HEK293 (cell line): ENCODE measurements around the gene SLC16A7.

ENCODE experiments used
- BCL6B ChIP-seq: fragments of 450-650 bp; formaldehyde crosslinking; IDR thresholded peaks from 2 replicates; pipeline ENCODE4 v1.5.1; 2017; ENCODE audit warnings: missing biosample characterization, missing genetic modification characterization
- EGR2 ChIP-seq: fragments of 450-650 bp; formaldehyde crosslinking; IDR thresholded peaks from 2 replicates; pipeline ENCODE4 v1.5.1; 2016; ENCODE audit warnings: low read depth, missing biosample characterization, missing genetic modification characterization
- ELK4 ChIP-seq: IDR thresholded peaks from 2 replicates; pipeline ENCODE4 v1.6.1; 2011; ENCODE audit warnings: mild to moderate bottlenecking, low read depth, low read length, borderline replicate concordance
- INSM2 ChIP-seq: fragments of 450-650 bp; formaldehyde crosslinking; IDR thresholded peaks from 2 replicates; pipeline ENCODE4 v1.5.1; 2016; ENCODE audit warnings: missing biosample characterization, missing genetic modification characterization
- KLF8 ChIP-seq: fragments of 450-650 bp; formaldehyde crosslinking; IDR thresholded peaks from 2 replicates; pipeline ENCODE4 v1.5.1; 2016; ENCODE audit warnings: missing biosample characterization, missing genetic modification characterization
- SP2 ChIP-seq: fragments of 450-650 bp; formaldehyde crosslinking; IDR thresholded peaks from 2 replicates; pipeline ENCODE4 v1.5.1; 2016; ENCODE audit warnings: missing biosample characterization, missing genetic modification characterization
- WT1 ChIP-seq: fragments of 450-650 bp; formaldehyde crosslinking; IDR thresholded peaks from 2 replicates; pipeline ENCODE4 v1.5.1; 2016; ENCODE audit warnings: missing biosample characterization, missing genetic modification characterization
- ZBTB20 ChIP-seq: fragments of 450-650 bp; formaldehyde crosslinking; IDR thresholded peaks from 2 replicates; pipeline ENCODE4 v1.5.1; 2016; ENCODE audit warnings: missing biosample characterization, missing genetic modification characterization
- ZBTB48 ChIP-seq: fragments of 450-650 bp; formaldehyde crosslinking; IDR thresholded peaks from 2 replicates; pipeline ENCODE4 v1.5.1; 2016; ENCODE audit warnings: missing biosample characterization, missing genetic modification characterization
- ZFHX2 ChIP-seq: fragments of 450-650 bp; formaldehyde crosslinking; conservative IDR thresholded peaks from 2 replicates; pipeline ENCODE4 v1.5.1; 2016; ENCODE audit warnings: missing biosample characterization, missing genetic modification characterization
- ZNF121 ChIP-seq: fragments of 450-650 bp; formaldehyde crosslinking; IDR thresholded peaks from 2 replicates; pipeline ENCODE4 v1.5.1; 2016; ENCODE audit warnings: missing biosample characterization, missing genetic modification characterization
- ZNF132 ChIP-seq: fragments of 450-650 bp; formaldehyde crosslinking; IDR thresholded peaks from 2 replicates; pipeline ENCODE4 v1.5.1; 2017; ENCODE audit warnings: missing biosample characterization, missing genetic modification characterization, borderline replicate concordance
- ZNF223 ChIP-seq: fragments of 450-650 bp; formaldehyde crosslinking; IDR thresholded peaks from 2 replicates; pipeline ENCODE4 v1.5.1; 2016; ENCODE audit warnings: missing biosample characterization, missing genetic modification characterization
- ZNF335 ChIP-seq: fragments of 450-650 bp; formaldehyde crosslinking; conservative IDR thresholded peaks from 2 replicates; pipeline ENCODE4 v1.5.1; 2016; ENCODE audit warnings: missing biosample characterization, missing genetic modification characterization
- ZNF404 ChIP-seq: fragments of 450-650 bp; formaldehyde crosslinking; IDR thresholded peaks from 2 replicates; pipeline ENCODE4 v1.5.1; 2017; ENCODE audit warnings: missing biosample characterization, missing genetic modification characterization
- ZNF449 ChIP-seq: fragments of 450-650 bp; formaldehyde crosslinking; IDR thresholded peaks from 2 replicates; pipeline ENCODE4 v1.5.1; 2017; ENCODE audit warnings: missing biosample characterization, mild to moderate bottlenecking, missing genetic modification characterization, moderate library complexity
- ZNF530 ChIP-seq: fragments of 450-650 bp; formaldehyde crosslinking; IDR thresholded peaks from 2 replicates; pipeline ENCODE4 v1.5.1; 2016; ENCODE audit warnings: low read depth, missing biosample characterization, missing genetic modification characterization
- ZNF558 ChIP-seq: fragments of 450-650 bp; formaldehyde crosslinking; IDR thresholded peaks from 2 replicates; pipeline ENCODE4 v1.5.1; 2016; ENCODE audit warnings: missing biosample characterization, missing genetic modification characterization
- ZNF664 ChIP-seq: fragments of 450-650 bp; formaldehyde crosslinking; IDR thresholded peaks from 2 replicates; pipeline ENCODE4 v1.5.1; 2016; ENCODE audit warnings: missing biosample characterization, missing genetic modification characterization
- ZNF692 ChIP-seq: fragments of 450-650 bp; formaldehyde crosslinking; IDR thresholded peaks from 2 replicates; pipeline ENCODE4 v1.5.1; 2016; ENCODE audit warnings: missing biosample characterization, missing genetic modification characterization
- ZNF792 ChIP-seq: fragments of 450-650 bp; formaldehyde crosslinking; IDR thresholded peaks from 2 replicates; pipeline ENCODE4 v1.5.1; 2016; ENCODE audit warnings: missing biosample characterization, missing genetic modification characterization
- TF ChIP-seq, protein P1 (sequence below): fragments of 450-650 bp; formaldehyde crosslinking; IDR thresholded peaks from 2 replicates; pipeline ENCODE4 v1.5.1; 2016; ENCODE audit warnings: missing biosample characterization, missing genetic modification characterization
- TF ChIP-seq, protein P2 (sequence below): fragments of 450-650 bp; formaldehyde crosslinking; IDR thresholded peaks from 2 replicates; pipeline ENCODE4 v1.5.1; 2016; ENCODE audit warnings: missing biosample characterization, missing genetic modification characterization
- TF ChIP-seq, protein P3 (sequence below): fragments of 450-650 bp; formaldehyde crosslinking; IDR thresholded peaks from 2 replicates; pipeline ENCODE4 v1.5.1; 2017; ENCODE audit warnings: missing biosample characterization, missing genetic modification characterization
- TF ChIP-seq, protein P4 (sequence below): fragments of 450-650 bp; formaldehyde crosslinking; IDR thresholded peaks from 2 replicates; pipeline ENCODE4 v1.5.1; 2017; ENCODE audit warnings: missing biosample characterization, missing genetic modification characterization

The SLC16A7 gene

DNA sequence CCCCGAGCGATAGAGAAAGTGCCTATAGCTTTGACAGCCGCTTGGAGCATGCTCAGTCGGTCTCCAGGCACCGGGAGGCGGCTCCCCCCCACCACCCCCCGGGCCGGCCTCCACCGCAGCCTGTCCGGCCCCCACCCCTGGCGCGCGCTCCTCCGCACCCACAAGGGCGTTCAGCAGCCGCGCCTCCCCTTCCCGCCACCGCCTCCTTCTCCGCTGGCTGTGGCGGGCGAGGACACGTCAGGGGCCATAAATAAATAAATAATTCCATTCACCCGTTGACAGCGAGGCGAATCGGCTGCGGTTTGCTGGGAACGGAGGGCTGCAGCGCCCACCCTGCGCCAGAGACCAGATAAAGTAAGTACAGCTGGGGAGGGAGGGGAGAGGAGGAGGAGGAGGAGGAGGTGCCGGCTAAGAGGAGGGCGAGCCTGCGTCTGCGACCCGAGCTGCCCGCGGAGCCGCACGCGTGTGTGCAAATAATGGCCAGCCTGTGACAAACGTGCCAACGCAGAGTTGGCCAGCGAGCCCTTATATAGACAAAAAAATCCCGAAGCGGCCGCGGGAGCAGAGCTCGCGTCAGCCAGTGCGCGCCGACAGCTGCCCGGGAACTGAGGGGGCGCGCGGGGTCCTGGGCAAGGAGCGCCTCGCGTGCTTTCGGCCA, at the start of gene SLC16A7 (continued):
- TF ChIP-seq ZNF558 (no peak), ZNF223 (tag by site-specific recombination) (0 out of 2 replicates have a peak, but pooled peaks have one; percentile 17), ZBTB20 (tag by site-specific recombination) (peak; percentile 66; the same call in 1 of the 2 replicates), ZNF792 (tag by site-specific recombination) (no peak), BCL6B (no peak), ZNF664 (no peak), EGR2 (tag by site-specific recombination) (peak; percentile 77), ZNF132 (no peak), ZNF121 (tag by site-specific recombination) (no peak), ZNF692 (tag by site-specific recombination) (no peak), ZNF404 (no peak), ZNF449 (tag by site-specific recombination) (peak; percentile 77), ZNF530 (tag by site-specific recombination) (no peak), KLF8 (tag by site-specific recombination) (peak; percentile 67), INSM2 (tag by site-specific recombination) (0 out of 2 replicates have a peak, but pooled peaks have one; percentile 19), SP2 (tag by site-specific recombination) (peak; percentile 57), WT1 (peak; percentile 82), ZFHX2 (tag by site-specific recombination) (peak; percentile 75), ELK4 (no peak), ZNF335 (peak; percentile 82), ZBTB48 (peak; percentile 49; the same call in 1 of the 2 replicates)
- TF ChIP-seq, protein P1, sequence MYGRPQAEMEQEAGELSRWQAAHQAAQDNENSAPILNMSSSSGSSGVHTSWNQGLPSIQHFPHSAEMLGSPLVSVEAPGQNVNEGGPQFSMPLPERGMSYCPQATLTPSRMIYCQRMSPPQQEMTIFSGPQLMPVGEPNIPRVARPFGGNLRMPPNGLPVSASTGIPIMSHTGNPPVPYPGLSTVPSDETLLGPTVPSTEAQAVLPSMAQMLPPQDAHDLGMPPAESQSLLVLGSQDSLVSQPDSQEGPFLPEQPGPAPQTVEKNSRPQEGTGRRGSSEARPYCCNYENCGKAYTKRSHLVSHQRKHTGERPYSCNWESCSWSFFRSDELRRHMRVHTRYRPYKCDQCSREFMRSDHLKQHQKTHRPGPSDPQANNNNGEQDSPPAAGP: 0 out of 2 replicates have a peak, but pooled peaks have one; percentile 42
- TF ChIP-seq, protein P2, sequence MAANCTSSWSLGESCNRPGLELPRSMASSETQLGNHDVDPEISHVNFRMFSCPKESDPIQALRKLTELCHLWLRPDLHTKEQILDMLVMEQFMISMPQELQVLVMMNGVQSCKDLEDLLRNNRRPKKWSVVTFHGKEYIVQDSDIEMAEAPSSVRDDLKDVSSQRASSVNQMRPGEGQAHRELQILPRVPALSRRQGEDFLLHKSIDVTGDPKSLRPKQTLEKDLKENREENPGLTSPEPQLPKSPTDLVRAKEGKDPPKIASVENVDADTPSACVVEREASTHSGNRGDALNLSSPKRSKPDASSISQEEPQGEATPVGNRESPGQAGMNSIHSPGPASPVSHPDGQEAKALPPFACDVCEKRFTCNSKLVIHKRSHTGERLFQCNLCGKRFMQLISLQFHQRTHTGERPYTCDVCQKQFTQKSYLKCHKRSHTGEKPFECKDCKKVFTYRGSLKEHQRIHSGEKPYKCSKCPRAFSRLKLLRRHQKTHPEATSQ: no peak
- TF ChIP-seq, protein P3, sequence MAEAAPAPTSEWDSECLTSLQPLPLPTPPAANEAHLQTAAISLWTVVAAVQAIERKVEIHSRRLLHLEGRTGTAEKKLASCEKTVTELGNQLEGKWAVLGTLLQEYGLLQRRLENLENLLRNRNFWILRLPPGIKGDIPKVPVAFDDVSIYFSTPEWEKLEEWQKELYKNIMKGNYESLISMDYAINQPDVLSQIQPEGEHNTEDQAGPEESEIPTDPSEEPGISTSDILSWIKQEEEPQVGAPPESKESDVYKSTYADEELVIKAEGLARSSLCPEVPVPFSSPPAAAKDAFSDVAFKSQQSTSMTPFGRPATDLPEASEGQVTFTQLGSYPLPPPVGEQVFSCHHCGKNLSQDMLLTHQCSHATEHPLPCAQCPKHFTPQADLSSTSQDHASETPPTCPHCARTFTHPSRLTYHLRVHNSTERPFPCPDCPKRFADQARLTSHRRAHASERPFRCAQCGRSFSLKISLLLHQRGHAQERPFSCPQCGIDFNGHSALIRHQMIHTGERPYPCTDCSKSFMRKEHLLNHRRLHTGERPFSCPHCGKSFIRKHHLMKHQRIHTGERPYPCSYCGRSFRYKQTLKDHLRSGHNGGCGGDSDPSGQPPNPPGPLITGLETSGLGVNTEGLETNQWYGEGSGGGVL (tag by site-specific recombination): peak; percentile 87
- TF ChIP-seq, protein P4, sequence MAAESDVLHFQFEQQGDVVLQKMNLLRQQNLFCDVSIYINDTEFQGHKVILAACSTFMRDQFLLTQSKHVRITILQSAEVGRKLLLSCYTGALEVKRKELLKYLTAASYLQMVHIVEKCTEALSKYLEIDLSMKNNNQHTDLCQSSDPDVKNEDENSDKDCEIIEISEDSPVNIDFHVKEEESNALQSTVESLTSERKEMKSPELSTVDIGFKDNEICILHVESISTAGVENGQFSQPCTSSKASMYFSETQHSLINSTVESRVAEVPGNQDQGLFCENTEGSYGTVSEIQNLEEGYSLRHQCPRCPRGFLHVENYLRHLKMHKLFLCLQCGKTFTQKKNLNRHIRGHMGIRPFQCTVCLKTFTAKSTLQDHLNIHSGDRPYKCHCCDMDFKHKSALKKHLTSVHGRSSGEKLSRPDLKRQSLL (tag by site-specific recombination): no peak
